ENCODE data around the gene DPYSL3.

The DPYSL3 gene

GRCh38 chr5:147483188-147483790 is 26.6 kb downstream of the DPYSL3 start:
- FAIRE-seq, result no peak
- no peak for DNase-seq (ENCODE audit: insufficient read length, low spot score)
- no peak for TF ChIP-seq CTCF (IDR thresholded peaks at IDR 0.05; ENCODE audit: insufficient read depth, missing control alignments)

GRCh38 chr5:147482706-147483180 is 27.1 kb downstream of the DPYSL3 start:
- TF ChIP-seq CTCF (IDR thresholded peaks at IDR 0.05; ENCODE audit: insufficient read depth, missing control alignments), result no peak
- DNase-seq (ENCODE audit: insufficient read length, low spot score) (no peak), FAIRE-seq (no peak)

- no peak for DNase-seq (ENCODE audit: insufficient read length, low spot score)
- no peak for TF ChIP-seq CTCF (IDR thresholded peaks at IDR 0.05; ENCODE audit: insufficient read depth, missing control alignments)
- FAIRE-seq, result no peak
Observed at GRCh38 chr5:147481874-147482705, 27.8 kb downstream of the DPYSL3 start.

- TF ChIP-seq CTCF (IDR thresholded peaks at IDR 0.05; ENCODE audit: insufficient read depth, missing control alignments), result no peak
- DNase-seq (ENCODE audit: insufficient read length, low spot score), result no peak
- FAIRE-seq, result no peak
Observed at GRCh38 chr5:147481376-147481775, 28.5 kb downstream of the DPYSL3 start.

- FAIRE-seq, result no peak
- DNase-seq (ENCODE audit: insufficient read length, low spot score), result no peak
- TF ChIP-seq CTCF (IDR thresholded peaks at IDR 0.05; ENCODE audit: insufficient read depth, missing control alignments), result no peak
Observed at GRCh38 chr5:147479949-147480348, 29.9 kb downstream of the DPYSL3 start.

GRCh38 chr5:147479444-147479843 is 30.4 kb downstream of the DPYSL3 start:
- no peak for DNase-seq (ENCODE audit: insufficient read length, low spot score)
- FAIRE-seq, result peak; percentile 94
- no peak for TF ChIP-seq CTCF (IDR thresholded peaks at IDR 0.05; ENCODE audit: insufficient read depth, missing control alignments)

GRCh38 chr5:147474140-147474539 is 35.7 kb downstream of the DPYSL3 start:
- no peak for DNase-seq (ENCODE audit: insufficient read length, low spot score)
- no peak for FAIRE-seq
- TF ChIP-seq CTCF (IDR thresholded peaks at IDR 0.05; ENCODE audit: insufficient read depth, missing control alignments), result no peak
